GM12878 (cell line): Measurements from ENCODE around the gene EFNB2.

Experiments
- BRCA1 ChIP-seq: IDR thresholded peaks from 2 replicates; pipeline ENCODE4 v1.6.1; 2011; ENCODE audit warnings: low read depth, low read length, improper control_type of control experiment
- ESRRA ChIP-seq: IDR thresholded peaks from 2 replicates; pipeline ENCODE4 v1.6.1; 2012; ENCODE audit warnings: mild to moderate bottlenecking, low read length, improper control_type of control experiment
- HDGF ChIP-seq: fragments of 450-650 bp; IDR thresholded peaks from 2 replicates; pipeline ENCODE4 v1.6.1; 2016; ENCODE audit warnings: antibody characterized with exemption
- NRF1 ChIP-seq: conservative IDR thresholded peaks from 2 replicates; pipeline ENCODE4 v1.6.1; 2011; ENCODE audit warnings: mild to moderate bottlenecking, low read depth, low read length, improper control_type of control experiment
- POLR2AphosphoS5 ChIP-seq: IDR thresholded peaks from 2 replicates; pipeline ENCODE4 v1.6.1; 2011; ENCODE audit warnings: mild to moderate bottlenecking, low read length, inconsistent platforms
- RAD21 ChIP-seq: IDR thresholded peaks from 2 replicates; pipeline ENCODE4 v1.6.1; 2011; ENCODE audit warnings: mild to moderate bottlenecking, low read depth, low read length, moderate library complexity; ENCODE audit not compliant: insufficient read depth
- RFX5 ChIP-seq: IDR thresholded peaks from 2 replicates; pipeline ENCODE4 v1.6.1; 2011; ENCODE audit warnings: low read depth, low read length, improper control_type of control experiment
- SP1 ChIP-seq: IDR thresholded peaks from one replicate; pipeline ENCODE4 v1.6.1; 2011; ENCODE audit warnings: low read depth, low read length
- TF ChIP-seq, protein P1 (sequence below), 3 experiments: IDR thresholded peaks in 2 of 3; conservative IDR thresholded peaks in 1 of 3; 2 replicates each; pipeline ENCODE4 v1.5.1; 2011; ENCODE audit warnings: low read depth in 3 of 3, low read length in 3 of 3, mild to moderate bottlenecking in 3 of 3, control low read depth in 2 of 3, moderate library complexity in 2 of 3, inconsistent platforms in 1 of 3, mixed read lengths in 1 of 3; ENCODE audit not compliant: control insufficient read depth in 2 of 3, insufficient read depth in 1 of 3; ENCODE audit errors: extremely low read depth in 1 of 3

DNA sequence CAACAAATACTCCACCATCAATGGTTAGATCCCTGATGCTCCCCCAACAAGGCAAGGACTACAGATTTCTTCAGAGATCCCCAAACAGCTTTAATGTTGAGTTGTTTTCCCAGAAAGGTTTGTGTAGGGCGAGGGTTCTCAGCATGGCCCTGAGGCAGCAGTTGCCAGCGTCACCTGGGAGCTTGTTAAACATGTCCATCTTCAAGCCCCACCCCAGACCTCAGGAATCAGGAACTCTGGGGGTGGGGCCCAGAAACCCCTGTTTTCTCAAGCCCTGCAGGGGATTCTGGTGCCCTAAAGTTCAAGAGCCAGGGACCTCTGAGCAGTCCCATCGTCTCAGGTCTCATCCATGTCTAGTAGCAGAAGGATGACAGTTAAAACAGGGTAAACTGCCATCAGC lies 9.6 kb downstream of the EFNB2 start:
- TF ChIP-seq ESRRA (no peak), RFX5 (no peak), SP1 (no peak), HDGF (no peak), BRCA1 (no peak), POLR2AphosphoS5 (no peak), RAD21 (no peak), NRF1 (no peak)
- TF ChIP-seq, protein P1, sequence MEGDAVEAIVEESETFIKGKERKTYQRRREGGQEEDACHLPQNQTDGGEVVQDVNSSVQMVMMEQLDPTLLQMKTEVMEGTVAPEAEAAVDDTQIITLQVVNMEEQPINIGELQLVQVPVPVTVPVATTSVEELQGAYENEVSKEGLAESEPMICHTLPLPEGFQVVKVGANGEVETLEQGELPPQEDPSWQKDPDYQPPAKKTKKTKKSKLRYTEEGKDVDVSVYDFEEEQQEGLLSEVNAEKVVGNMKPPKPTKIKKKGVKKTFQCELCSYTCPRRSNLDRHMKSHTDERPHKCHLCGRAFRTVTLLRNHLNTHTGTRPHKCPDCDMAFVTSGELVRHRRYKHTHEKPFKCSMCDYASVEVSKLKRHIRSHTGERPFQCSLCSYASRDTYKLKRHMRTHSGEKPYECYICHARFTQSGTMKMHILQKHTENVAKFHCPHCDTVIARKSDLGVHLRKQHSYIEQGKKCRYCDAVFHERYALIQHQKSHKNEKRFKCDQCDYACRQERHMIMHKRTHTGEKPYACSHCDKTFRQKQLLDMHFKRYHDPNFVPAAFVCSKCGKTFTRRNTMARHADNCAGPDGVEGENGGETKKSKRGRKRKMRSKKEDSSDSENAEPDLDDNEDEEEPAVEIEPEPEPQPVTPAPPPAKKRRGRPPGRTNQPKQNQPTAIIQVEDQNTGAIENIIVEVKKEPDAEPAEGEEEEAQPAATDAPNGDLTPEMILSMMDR (IDR thresholded peaks at IDR 0.05 in 2 of 3, conservative IDR thresholded peaks at IDR 0.05 in 1 of 3; ENCODE audit: control insufficient read depth in 2 of 3, extremely low read depth in 1 of 3, insufficient read depth in 1 of 3, low read depth in 3 of 3, low read length in 3 of 3) = no peak
